Neural crest cell (in vitro differentiated cells): Measurements from ENCODE around the gene RASA3. TPM values are rescaled to one million over a fixed set of nuclear protein-coding genes. Genes with fewer than 3 reads are reported as not detected.

Experiments used
- DNase-seq: peaks from one replicate; pipeline ENCODE4 v3.0.0; 2021; ENCODE audit warnings: low read depth, mixed read lengths, low spot score
- H3K27ac Mint-ChIP-seq: one replicate; pipeline ENCODE4 v1.8.0; 2021; ENCODE audit warnings: mild to moderate bottlenecking, mixed read lengths; ENCODE audit not compliant: unreplicated experiment
- H3K27me3 Mint-ChIP-seq: 2 replicates; pipeline ENCODE4 v1.8.0; 2021; ENCODE audit warnings: low read depth, mild to moderate bottlenecking, mixed read lengths
- H3K36me3 Mint-ChIP-seq: 2 replicates; pipeline ENCODE4 v1.8.0; 2021; ENCODE audit warnings: low read depth, mild to moderate bottlenecking, mixed read lengths
- H3K4me1 Mint-ChIP-seq: 2 replicates; pipeline ENCODE4 v1.8.0; 2021; ENCODE audit warnings: mixed read lengths
- H3K4me3 Mint-ChIP-seq: one replicate; pipeline ENCODE4 v1.8.0; 2021; ENCODE audit warnings: mild to moderate bottlenecking, mixed read lengths
- H3K9me3 Mint-ChIP-seq: 2 replicates; pipeline ENCODE4 v1.8.0; 2021; ENCODE audit warnings: mixed read lengths
- CTCF ChIP-seq: fragments of 200-600 bp; sonication (generic); conservative IDR thresholded peaks from 2 replicates; pipeline ENCODE4 v1.5.0; 2021; ENCODE audit warnings: antibody characterized with exemption, mild to moderate bottlenecking
- total RNA-seq: library from RNA; stranded (reverse); gene quantifications from 2 replicates; pipeline ENCODE4 v1.2.1, GENCODE V29; 2021

RASA3 gene
- total RNA-seq, 1 donor from 2014 or later = 29.5 TPM

DNA sequence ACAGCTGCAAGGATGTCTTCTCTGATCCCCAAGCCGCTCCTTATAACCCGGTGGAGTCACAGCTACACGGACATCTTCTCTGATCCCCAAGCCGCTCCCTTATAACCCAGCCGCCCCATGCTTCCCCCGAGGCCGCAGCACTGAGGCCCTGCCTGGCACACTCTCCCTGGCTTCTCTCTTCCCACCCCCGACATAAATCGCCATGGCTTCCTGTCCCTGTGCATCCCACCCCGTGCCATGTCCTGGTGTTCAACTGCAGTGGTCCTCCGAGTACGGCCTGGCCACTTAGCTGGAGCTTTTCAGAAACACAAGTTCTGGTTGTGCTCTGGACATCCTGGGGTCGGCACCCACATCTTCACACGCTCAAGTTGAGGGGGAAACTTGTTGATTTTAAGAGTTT, 60.4 kb downstream of the RASA3 start:
- TF ChIP-seq CTCF = no peak
- Mint-ChIP-seq H3K4me1 (peaks cover 75% of the 10 kb centered on the region), H3K4me3 (peak overlapping the region; percentile 84), H3K27ac (peak overlapping the region; percentile 95), H3K27me3 (peaks cover 2% of the 10 kb centered on the region), H3K9me3 (no peaks in the 10 kb centered on the region), H3K36me3 (peaks cover 19% of the 10 kb centered on the region)
- DNase-seq = no peak

DNA sequence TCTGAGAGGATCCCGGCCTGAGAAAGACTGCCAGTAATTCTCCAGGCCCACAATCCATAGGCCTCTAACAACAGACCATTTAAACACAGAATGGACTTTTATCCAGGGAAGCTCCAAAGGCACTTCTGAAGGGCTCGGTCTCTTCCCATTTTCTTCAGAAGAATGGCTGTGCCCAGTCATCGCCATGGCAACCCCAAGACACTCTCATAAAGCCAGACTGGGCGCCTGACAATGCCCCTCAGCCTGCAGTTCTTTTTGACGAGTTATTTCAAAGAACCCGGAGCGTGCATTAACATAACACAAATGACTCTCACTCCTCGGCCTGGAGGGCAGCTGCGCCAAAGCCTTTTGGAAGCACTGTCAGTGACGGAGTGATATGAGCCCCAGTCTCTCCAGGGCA, 61.0 kb downstream of the RASA3 start:
- peak; percentile 55 for DNase-seq
- Mint-ChIP-seq H3K27ac (peak overlapping the region; percentile 95), H3K36me3 (peaks cover 19% of the 10 kb centered on the region), H3K4me1 (peaks cover 73% of the 10 kb centered on the region), H3K27me3 (peaks cover 2% of the 10 kb centered on the region), H3K9me3 (no peaks in the 10 kb centered on the region), H3K4me3 (peak overlapping the region; percentile 84)
- TF ChIP-seq CTCF = no peak

- Mint-ChIP-seq H3K4me1 (peaks cover 76% of the 10 kb centered on the region), H3K4me3 (no peak overlapping the region), H3K36me3 (peaks cover 14% of the 10 kb centered on the region), H3K27me3 (peaks cover 2% of the 10 kb centered on the region), H3K9me3 (no peaks in the 10 kb centered on the region), H3K27ac (no peak overlapping the region)
- DNase-seq = no peak
- no peak for TF ChIP-seq CTCF
These were observed 62.2 kb downstream of the RASA3 start for GRCh38 chr13:114070098-114070799.

GRCh38 chr13:114069376-114070097, 62.9 kb downstream of the RASA3 start:
- Mint-ChIP-seq H3K27ac (peak overlapping the region; percentile 87), H3K4me3 (no peak overlapping the region), H3K4me1 (peaks cover 76% of the 10 kb centered on the region), H3K36me3 (peaks cover 11% of the 10 kb centered on the region), H3K27me3 (peaks cover 6% of the 10 kb centered on the region), H3K9me3 (no peaks in the 10 kb centered on the region)
- TF ChIP-seq CTCF = no peak
- no peak for DNase-seq

DNA sequence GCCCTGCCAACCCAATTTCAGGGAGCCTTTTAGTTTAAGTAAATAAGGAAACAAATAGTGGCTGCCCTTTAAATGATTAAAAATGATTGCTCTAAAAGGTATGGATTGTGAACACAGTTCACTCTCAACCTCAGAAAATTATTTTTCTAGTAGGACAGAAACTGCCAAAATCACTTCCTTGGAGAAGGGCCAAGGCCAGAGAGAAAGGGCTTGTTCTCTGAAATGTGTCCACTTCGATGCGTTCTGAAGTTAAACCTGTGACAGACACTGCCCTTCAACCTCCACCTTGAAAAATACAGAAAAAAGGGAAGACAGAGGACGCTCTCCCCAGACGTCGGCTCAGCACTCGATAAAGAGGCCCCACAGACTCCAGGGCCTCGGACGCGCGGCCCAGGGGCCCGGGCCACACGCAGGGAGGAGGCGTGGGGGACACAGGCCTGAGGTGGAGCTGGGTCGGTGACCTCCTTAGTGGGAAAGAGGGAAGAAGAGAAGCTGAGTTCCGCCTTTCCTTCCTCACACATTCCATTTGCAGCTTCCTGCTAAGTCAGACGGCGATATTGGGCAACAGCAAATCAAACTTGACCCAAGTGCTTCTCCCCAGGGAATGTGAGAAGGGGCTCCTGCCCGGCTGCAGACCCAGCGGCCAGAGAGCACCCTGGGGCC, 63.6 kb downstream of the RASA3 start:
- no peak for DNase-seq
- Mint-ChIP-seq H3K4me1 (peaks cover 76% of the 10 kb centered on the region), H3K4me3 (peak overlapping the region; percentile 34), H3K9me3 (no peaks in the 10 kb centered on the region), H3K27ac (peak overlapping the region; percentile 87), H3K36me3 (peaks cover 7% of the 10 kb centered on the region), H3K27me3 (peaks cover 4% of the 10 kb centered on the region)
- TF ChIP-seq CTCF = no peak
